ENCODE data around the gene CACNA2D3.

- TF ChIP-seq CTCF (IDR thresholded peaks at IDR 0.05; ENCODE audit: poor library complexity) (no peak), EZH2 (IDR thresholded peaks at IDR 0.05; ENCODE audit: borderline replicate concordance) (no peak)
Observed at GRCh38 chr3:54262541-54262940, 140.2 kb downstream of the CACNA2D3 start.

All from hepatocyte (in vitro differentiated cells).